Epithelial cell of esophagus (primary cell): ENCODE data around the gene PAX2.

Experiments used
- DNase-seq: peaks from one replicate; pipeline ENCODE4 v3.0.0; 2010; ENCODE audit warnings: low read depth
- H3K4me3 ChIP-seq: 2 replicates; pipeline ENCODE4 v1.5.1; 2011; ENCODE audit warnings: mild to moderate bottlenecking, low read length, control low read depth
- CTCF ChIP-seq: IDR thresholded peaks from 2 replicates; pipeline ENCODE4 v1.5.1; 2011; ENCODE audit warnings: low read depth, mild to moderate bottlenecking, low read length, control low read depth, inconsistent platforms; ENCODE audit not compliant: insufficient read depth; ENCODE audit errors: missing control alignments

The PAX2 gene

GRCh38 chr10:100774223-100774622 lies 28.8 kb downstream of the PAX2 start:
- no peak for TF ChIP-seq CTCF
- no peak for DNase-seq
- H3K4me3 ChIP-seq = no peak overlapping the region

- no peak for TF ChIP-seq CTCF
- H3K4me3 ChIP-seq = no peak overlapping the region
- DNase-seq = no peak
These were observed 29.5 kb downstream of the PAX2 start for GRCh38 chr10:100774876-100775275.

- TF ChIP-seq CTCF = no peak
- H3K4me3 ChIP-seq = no peak overlapping the region
- DNase-seq = no peak
These were observed 30.0 kb downstream of the PAX2 start for GRCh38 chr10:100775386-100775785.

- no peak for TF ChIP-seq CTCF
- no peak for DNase-seq
- H3K4me3 ChIP-seq = no peak overlapping the region
These were observed 30.5 kb downstream of the PAX2 start for GRCh38 chr10:100775871-100776270.

- no peak for DNase-seq
- no peak for TF ChIP-seq CTCF
- no peak overlapping the region for H3K4me3 ChIP-seq
These were observed 31.3 kb downstream of the PAX2 start for GRCh38 chr10:100776671-100777070.

GRCh38 chr10:100779329-100779728 lies 33.9 kb downstream of the PAX2 start:
- DNase-seq = no peak
- TF ChIP-seq CTCF = no peak
- H3K4me3 ChIP-seq = no peak overlapping the region

- DNase-seq = no peak
- H3K4me3 ChIP-seq = no peak overlapping the region
- TF ChIP-seq CTCF = no peak
These were observed 34.9 kb downstream of the PAX2 start for GRCh38 chr10:100780324-100780723.
